Vagina (tissue), 2 donors: ENCODE results near the gene ENTPD7.

Experiments
- POLR2A ChIP-seq, 2 donors: fragments of 450-650 bp; IDR thresholded peaks; one replicate each; pipeline ENCODE4 v1.6.1; 2017; ENCODE audit warnings: antibody characterized with exemption in 2 of 2, mild to moderate bottlenecking in 2 of 2, moderate library complexity in 2 of 2
- POLR2AphosphoS5 ChIP-seq, 2 donors: sonication (generic); formaldehyde crosslinking; IDR thresholded peaks; one replicate each; pipeline ENCODE4 v1.9.0; 2017; ENCODE audit warnings: antibody characterized with exemption in 2 of 2, mild to moderate bottlenecking in 2 of 2, low read depth in 1 of 2; ENCODE audit not compliant: insufficient read depth in 1 of 2
- TF ChIP-seq, protein P1 (sequence below), 3 experiments: fragments of 450-650 bp in 2 of 3; fragments of 200-600 bp in 1 of 3; sonication (generic) in 1 of 3; IDR thresholded peaks; one replicate each; pipeline ENCODE4 v1.5.1; 2017 to 2019; ENCODE audit warnings: antibody characterized with exemption in 3 of 3, mild to moderate bottlenecking in 2 of 3, moderate library complexity in 2 of 3

DNA sequence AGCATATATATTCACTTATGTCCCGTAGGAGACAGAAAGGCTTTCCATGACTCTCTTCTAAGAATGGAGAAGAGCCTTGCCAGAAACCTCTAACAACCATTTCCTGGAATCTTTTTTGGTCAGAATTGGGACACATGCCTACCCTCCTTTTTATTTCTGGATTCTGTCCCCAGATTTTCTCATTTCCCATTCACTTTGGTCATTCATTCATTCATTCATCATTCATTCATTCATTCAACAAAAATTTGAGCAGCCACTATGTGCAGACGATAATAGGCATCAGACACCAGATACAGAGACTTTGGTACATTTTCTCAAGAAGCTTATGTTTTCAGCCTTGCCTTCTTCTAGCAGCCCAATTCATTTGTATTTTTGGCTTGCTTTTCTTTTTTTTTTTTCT is 6.0 kb downstream of the ENTPD7 start:
- TF ChIP-seq POLR2A (IDR thresholded peaks at IDR 0.05): no peak
- TF ChIP-seq, protein P1, sequence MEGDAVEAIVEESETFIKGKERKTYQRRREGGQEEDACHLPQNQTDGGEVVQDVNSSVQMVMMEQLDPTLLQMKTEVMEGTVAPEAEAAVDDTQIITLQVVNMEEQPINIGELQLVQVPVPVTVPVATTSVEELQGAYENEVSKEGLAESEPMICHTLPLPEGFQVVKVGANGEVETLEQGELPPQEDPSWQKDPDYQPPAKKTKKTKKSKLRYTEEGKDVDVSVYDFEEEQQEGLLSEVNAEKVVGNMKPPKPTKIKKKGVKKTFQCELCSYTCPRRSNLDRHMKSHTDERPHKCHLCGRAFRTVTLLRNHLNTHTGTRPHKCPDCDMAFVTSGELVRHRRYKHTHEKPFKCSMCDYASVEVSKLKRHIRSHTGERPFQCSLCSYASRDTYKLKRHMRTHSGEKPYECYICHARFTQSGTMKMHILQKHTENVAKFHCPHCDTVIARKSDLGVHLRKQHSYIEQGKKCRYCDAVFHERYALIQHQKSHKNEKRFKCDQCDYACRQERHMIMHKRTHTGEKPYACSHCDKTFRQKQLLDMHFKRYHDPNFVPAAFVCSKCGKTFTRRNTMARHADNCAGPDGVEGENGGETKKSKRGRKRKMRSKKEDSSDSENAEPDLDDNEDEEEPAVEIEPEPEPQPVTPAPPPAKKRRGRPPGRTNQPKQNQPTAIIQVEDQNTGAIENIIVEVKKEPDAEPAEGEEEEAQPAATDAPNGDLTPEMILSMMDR (IDR thresholded peaks at IDR 0.05): no peak
- TF ChIP-seq POLR2AphosphoS5 (IDR thresholded peaks at IDR 0.05; ENCODE audit: insufficient read depth in 1 of 2, low read depth in 1 of 2): no peak
